ENCODE data around the gene VDR.
"Not testable (repeated sequence)": the region's sequence is repeated elsewhere in the genome, so short reads cannot be mapped to it uniquely, and the experiment has no call there.

- not testable (repeated sequence) for TF ChIP-seq CTCF (IDR thresholded peaks at IDR 0.05; ENCODE audit: low read length); EZH2 (optimal IDR thresholded peaks at IDR 0.05; ENCODE audit: low read depth, low read length); EZH2phosphoT487 (IDR thresholded peaks at IDR 0.05; ENCODE audit: low read length)
Measured at GRCh38 chr12:47842543-47842942, 62.3 kb downstream of the VDR start.
